M059J (cell line): Measurements from ENCODE around the gene ARMH2. TPM values are rescaled to one million over a fixed set of nuclear protein-coding genes. Genes with fewer than 3 reads are reported as not detected.
"Not testable (repeated sequence)": the region's sequence is repeated elsewhere in the genome, so short reads cannot be mapped to it uniquely, and the experiment has no call there.

Source experiments
- DNase-seq: peaks from one replicate; pipeline ENCODE4 v3.0.0-alpha.2; 2012; ENCODE audit warnings: low read depth
- total RNA-seq: library from RNA; depleted of rRNA; stranded (reverse); fragments of >200 nt; shearing (Covaris generic); gene quantifications from 2 replicates; pipeline ENCODE4 v1.2.3, GENCODE V29; 2014; rRNA removed

ARMH2 gene
- total RNA-seq, 1 experiment from 2014 or later, result not detected

GRCh38 chr6:24764833-24765828 is 33.6 kb downstream of the ARMH2 start:
- not testable (repeated sequence) for DNase-seq

- no peak for DNase-seq
Measured at GRCh38 chr6:24763578-24763977, 35.1 kb downstream of the ARMH2 start.

GRCh38 chr6:24761851-24762250 is 36.9 kb downstream of the ARMH2 start:
- DNase-seq, result no peak

- DNase-seq, result peak; percentile 37
Measured at GRCh38 chr6:24761193-24761835, 37.4 kb downstream of the ARMH2 start.

GRCh38 chr6:24760210-24760609 is 38.5 kb downstream of the ARMH2 start:
- DNase-seq, result no peak

- DNase-seq, result no peak
Measured at GRCh38 chr6:24759718-24760117, 39.0 kb downstream of the ARMH2 start.

- no peak for DNase-seq
Measured at GRCh38 chr6:24757611-24758010, 41.1 kb downstream of the ARMH2 start.

GRCh38 chr6:24755279-24755678 is 43.4 kb downstream of the ARMH2 start:
- DNase-seq, result no peak

- not testable (repeated sequence) for DNase-seq
Measured at GRCh38 chr6:24754378-24754777, 44.3 kb downstream of the ARMH2 start.

GRCh38 chr6:24753545-24753944 is 45.2 kb downstream of the ARMH2 start:
- no peak for DNase-seq

GRCh38 chr6:24752917-24753492 is 45.7 kb downstream of the ARMH2 start:
- DNase-seq, result peak; percentile 42

GRCh38 chr6:24752503-24752902 is 46.2 kb downstream of the ARMH2 start:
- DNase-seq, result no peak

- not testable (repeated sequence) for DNase-seq
Measured at GRCh38 chr6:24750878-24751277, 47.8 kb downstream of the ARMH2 start.

GRCh38 chr6:24749297-24749696 is 49.4 kb downstream of the ARMH2 start:
- DNase-seq, result no peak

Other genes with a start within 250 kb of the ARMH2 start
- gene KIAA0319, start 152.7 kb downstream of the ARMH2 start, total RNA-seq, result 0.02 and 0.07 TPM in 2 replicates
- 29.0 and 51.6 TPM in 2 replicates for gene TDP2, start 132.0 kb downstream of the ARMH2 start, total RNA-seq
- 12.0 and 23.1 TPM in 2 replicates for gene ACOT13, start 131.8 kb downstream of the ARMH2 start, total RNA-seq
- 181 and 379 TPM in 2 replicates for gene C6orf62, start 79.8 kb downstream of the ARMH2 start, total RNA-seq
- 105 and 133 TPM in 2 replicates for gene GMNN, start 24.0 kb downstream of the ARMH2 start, total RNA-seq
- 18.6 and 22.9 TPM in 2 replicates for gene RIPOR2, start 137.0 kb upstream of the ARMH2 start, total RNA-seq